Measurements from ENCODE around the gene TBX19.

TBX19 gene

DNA sequence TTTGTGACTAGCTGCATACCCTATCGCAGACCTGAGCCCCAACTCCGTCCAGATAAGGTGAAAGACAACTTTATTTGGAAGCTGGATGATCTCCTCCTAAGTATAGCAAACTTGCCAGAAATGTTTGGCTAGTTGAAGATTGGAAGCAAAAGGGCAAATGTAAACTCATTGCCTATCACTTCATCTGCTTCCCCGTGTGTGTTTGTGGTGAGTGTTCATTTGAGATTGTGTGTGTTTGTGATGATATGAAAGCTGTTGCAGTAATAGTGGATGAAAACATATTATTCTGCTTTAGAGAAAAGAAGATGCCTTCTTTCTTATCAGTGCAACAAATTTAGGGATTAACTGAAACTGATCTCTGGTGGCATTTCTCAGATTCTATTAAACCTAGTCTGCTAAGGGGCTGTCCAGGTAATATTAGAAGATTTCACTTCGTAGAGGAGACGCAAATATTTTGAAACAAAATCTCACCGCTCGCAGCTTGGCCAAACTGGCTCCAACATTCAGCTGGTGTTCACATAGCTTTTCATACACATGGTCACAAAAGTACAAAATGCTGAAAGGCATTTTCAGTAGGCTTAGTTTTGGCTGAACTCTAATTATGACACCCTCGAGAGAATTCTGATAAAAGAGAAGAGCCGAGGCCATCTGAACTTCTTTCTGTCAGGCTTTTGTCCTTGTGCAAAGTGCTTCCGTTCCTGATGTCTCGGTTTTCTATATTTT is 1.1 kb downstream of the TBX19 start:
- no peak for DNase-seq

DNA sequence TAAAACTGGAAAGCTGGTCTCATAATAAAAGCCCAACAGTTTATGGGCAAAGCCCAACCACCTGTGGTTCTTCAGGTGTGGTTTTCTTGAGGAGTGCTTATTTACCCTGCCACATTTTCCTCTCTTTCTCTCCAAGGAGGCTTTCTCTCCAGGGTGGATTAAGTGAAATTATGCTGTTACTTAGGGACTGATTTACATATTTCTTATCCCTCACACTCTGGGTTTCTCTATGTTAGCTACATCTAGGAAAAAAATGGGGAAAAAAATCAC is 4.8 kb downstream of the TBX19 start:
- no peak for DNase-seq

DNA sequence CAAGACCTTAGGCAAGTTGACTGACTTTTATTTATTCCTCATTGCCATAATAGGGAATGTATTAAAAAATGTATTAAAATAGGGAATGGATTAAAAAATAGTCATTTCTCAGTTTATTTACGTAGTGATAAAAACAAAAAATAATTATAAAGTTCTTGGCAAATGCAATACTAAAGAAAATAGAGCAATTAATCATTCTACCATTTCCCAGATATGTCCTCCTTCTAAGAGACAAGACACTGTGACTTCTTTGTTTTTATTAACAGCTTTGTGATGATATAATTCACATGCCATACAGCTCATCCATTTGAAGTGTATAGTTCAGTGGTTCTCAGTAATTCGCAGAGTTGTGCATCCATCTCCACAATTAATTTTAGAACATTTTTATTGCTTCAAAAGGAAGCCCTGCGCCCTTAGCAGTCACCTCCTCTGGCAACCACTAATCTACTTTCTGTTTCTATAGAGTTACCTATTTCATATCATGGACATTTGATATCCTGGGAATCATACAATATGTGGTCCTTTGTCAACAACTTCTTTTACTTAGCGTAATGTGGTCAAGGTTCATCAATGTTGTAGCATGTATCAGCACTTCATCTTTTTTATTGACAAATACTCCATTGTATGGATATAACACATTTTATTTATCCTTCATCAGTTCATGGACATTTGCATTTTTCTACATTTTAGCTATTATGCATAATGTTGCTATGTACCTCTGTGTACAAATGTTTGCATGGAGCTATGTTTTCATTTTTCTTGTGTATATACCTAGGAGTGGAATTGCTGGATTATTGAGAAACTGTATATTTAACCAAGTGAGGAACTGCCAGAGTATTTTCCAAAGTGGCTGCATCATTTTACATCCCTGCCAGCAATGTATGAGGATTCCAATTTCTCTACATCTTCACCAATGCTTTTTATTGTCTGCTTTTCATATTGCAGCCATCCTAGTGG is 5.6 kb downstream of the TBX19 start:
- no peak for DNase-seq

DNA sequence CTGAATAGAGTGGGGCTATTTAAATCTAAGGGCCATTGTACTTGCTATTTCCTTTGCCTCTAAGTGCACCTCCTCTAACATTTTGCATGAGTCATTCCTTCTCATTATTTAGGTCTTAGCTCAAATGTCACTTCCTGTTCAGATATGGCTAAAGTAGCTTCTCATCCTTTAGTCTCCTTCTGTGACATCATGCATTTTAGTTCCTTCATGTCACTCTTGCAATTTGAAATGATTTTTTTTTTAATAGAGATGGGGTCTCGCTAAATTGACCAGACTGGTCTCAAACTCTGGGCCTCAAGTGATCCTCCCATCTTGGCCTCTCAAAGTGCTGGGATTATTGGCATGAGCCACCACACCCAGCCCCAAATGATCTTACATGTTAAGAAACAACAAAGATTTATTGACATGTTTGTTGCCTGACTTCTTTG is 6.6 kb downstream of the TBX19 start:
- no peak for DNase-seq

DNA sequence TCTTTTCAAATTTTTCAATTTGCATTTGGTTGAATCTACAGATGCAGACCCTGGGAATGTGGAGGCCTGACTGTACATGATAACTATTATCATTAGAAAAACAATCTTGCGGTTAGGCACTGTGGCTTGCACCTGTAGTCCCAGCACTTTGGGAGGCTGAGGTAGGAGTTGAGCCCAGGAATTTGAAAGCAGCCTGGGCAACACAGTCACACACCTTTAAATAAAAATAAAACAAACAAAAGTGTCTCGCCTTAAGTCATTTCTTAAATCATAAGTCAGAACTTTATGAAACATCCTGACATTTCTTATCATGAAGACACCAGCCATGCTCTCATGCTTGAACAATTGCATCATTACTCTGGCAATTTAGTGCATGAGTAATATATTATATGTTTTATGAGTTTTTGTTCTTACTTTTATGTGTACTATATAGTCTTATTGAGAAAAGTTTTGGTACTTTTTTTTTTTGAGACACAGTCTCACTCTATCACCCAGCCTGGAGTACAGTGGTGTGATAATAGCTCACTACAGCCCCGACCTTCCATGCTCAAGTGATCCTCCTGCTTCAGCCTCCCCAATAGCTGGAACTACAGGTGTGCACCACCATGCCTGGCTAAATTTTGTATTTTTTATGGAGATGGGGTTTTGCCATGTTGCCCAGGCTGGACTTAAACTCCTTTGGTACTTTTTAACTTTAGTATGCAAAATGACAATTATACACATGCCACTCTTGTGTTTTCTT is 7.8 kb downstream of the TBX19 start:
- DNase-seq: no peak

DNA sequence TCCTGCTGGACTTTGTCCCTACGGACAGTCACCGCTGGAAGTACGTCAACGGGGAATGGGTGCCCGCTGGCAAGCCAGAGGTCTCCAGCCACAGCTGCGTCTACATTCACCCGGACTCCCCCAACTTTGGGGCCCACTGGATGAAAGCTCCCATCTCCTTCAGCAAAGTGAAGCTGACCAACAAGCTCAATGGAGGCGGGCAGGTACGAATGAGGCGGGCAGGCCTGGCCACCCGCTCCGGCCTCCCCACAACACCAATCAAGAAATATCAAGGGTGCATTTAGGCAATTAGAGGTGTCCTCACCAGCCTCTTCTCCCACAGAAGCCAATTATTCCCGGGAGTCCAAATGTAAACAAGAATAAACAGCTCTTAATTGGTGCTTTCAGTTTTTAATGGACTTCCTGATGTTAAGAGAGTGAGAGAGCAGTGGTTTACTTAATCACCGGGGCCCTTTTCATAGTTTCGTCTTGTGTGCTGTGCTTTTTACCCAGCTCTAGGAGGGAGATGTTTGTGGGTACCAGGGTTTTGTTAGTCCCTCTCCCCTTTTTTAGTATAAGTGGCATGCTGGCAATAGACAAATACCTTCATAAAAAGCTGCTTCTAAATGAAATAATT is 10.7 kb downstream of the TBX19 start:
- no peak for DNase-seq

DNA sequence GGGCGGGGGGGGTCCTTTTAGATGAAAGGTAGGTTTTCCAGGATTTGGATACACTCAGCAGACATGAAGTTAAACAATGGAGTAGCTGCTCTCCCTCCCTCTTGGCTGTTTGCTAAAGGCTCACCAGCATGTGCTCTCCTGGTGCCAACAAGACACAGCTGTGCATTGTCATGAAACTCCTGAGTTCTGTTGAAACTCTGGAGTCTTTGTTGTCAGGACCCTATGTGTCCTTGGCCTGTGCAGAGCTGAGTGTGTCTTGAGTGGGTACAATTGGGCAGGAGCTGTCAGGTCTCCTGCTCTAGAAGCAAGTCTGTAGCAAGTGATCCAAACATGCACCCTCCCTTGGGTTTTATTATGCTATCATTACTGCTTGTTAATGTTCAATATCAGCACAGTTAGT is 12.7 kb downstream of the TBX19 start:
- no peak for DNase-seq

DNA sequence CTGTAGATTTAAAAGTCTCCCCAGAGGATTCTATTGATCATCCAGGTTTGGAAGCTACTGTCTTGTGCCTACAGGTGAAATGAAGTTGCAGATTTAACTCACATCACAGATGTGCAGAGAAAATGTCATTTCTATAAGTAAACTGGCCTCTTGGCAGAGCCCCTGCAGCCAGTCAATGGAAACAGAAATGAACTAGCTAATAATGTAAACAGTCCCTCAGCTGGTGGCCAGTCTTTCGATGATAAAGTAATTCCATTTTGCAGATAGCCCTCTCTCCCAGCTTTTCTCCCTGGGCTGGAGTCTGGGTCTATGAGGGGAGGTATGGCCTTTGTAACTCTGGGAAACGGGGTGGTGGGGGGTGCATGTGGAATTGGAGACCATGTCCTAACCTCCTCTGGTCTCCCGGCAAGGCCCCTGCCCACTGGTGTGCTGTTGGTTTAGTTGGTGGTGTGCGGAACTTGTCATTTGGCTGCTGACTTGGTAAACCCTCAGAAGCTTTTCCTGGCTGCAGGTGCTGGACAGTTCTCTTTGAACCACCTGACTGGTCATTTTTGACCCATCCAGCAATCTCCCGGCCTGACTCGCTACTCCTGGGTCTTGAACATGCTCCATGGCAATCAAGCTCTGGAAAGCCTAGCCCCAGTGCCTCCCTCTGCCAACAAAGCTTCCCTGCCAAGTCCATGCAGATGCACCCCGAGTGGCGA is 14.9 kb downstream of the TBX19 start:
- no peak for DNase-seq

DNA sequence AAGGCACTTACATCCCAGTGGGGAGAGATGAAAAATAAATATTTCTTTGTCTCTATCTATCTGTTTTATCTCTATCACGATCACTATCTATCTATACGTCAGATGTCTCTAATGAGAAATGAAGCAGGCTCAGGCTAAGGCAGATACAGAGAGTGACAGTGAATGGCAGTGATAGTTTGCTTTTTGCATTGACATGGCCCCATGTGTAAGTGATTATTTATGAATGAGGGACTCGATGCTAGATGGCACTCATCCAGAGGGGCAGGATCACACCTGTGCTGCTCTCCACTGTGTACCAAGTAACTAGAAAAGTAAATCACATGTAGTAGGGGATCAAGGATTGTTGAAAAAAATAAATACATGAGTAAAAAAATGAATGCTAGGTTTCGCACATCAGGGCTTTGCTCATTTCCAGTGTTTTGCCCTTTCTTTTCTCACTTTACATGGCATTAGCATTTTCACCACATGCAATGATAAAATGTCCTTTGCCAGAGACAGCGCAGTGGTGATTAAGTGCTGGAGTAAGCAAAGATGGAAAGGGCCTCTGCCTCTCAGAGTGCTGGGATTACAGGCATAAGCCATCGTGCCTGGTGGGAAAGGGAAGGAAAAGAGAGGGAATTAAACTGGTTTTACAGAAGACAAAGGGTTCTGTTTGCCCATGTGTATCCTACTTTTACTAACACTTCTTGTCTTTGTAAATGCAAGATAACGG is 16.5 kb downstream of the TBX19 start:
- no peak for DNase-seq

DNA sequence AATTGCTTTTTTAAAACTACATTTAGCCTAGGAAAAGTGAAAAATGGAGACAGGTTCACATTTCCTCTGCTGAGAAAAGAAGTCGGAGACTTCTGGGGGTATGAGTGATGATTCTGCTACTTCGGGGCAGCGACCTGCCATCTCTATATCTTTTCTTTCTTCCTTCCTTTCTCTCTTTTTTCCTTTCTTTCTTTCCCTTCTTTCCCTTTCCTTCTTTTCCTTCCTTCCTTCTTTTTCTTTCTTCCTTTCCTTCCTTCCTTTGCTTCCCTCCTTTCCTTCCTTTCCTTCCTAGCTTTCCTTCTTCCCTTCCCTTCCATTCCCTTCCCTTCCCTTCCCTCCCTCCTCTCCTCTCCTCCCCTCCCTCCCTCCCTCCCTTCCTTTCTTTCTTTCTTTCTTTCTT is 17.8 kb downstream of the TBX19 start:
- no peak for DNase-seq

DNA sequence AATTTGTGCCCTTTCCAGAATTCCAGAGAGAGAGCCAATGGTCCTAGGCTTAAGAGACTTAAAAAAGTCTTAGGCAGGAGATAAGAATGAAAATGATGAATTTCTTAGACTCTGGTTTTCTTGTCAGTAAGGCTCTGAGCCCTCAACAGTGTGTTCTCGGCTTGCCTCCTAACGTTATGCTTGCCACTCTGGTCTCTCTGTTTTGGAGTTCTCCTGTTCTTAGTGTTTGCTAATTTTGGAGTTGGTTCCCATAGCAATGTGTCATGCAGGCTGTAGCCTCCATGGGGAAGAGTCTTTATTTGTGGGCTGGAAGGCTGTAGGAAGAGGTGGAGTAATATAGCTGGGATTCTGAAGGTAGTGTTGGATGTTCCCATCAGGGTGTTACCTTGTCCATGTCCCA is 19.9 kb downstream of the TBX19 start:
- no peak for DNase-seq

DNA sequence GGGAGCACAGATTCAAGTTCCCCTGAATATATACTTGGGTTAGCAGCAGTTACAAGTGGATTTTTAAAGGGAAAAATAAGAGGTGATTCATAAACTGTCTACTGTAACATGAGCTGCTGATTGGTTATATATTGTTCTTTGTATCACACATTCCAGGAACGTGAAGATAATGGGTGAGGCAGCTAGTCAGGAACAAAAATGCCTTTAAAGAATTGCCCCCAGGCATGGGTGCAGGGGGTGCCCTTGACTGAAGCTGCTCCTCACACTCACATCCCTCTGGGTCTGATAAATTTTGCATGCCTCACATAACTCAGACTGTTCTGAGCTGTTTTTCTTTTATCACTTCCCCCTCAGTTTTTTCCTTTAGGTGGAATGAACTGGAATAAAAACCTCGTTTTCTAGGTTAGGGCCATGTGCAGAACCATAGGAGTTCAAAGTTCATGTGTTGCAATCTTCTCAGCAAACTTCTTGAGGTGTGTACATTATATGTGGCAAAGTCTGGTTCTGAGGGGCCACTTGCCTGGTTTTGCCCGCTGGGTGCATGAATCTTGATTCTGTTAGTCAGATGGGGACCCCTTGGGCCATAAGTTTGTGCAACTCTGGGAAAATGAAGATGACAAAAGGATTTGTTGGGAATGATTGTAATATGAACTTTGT is 21.1 kb downstream of the TBX19 start:
- DNase-seq: no peak

DNA sequence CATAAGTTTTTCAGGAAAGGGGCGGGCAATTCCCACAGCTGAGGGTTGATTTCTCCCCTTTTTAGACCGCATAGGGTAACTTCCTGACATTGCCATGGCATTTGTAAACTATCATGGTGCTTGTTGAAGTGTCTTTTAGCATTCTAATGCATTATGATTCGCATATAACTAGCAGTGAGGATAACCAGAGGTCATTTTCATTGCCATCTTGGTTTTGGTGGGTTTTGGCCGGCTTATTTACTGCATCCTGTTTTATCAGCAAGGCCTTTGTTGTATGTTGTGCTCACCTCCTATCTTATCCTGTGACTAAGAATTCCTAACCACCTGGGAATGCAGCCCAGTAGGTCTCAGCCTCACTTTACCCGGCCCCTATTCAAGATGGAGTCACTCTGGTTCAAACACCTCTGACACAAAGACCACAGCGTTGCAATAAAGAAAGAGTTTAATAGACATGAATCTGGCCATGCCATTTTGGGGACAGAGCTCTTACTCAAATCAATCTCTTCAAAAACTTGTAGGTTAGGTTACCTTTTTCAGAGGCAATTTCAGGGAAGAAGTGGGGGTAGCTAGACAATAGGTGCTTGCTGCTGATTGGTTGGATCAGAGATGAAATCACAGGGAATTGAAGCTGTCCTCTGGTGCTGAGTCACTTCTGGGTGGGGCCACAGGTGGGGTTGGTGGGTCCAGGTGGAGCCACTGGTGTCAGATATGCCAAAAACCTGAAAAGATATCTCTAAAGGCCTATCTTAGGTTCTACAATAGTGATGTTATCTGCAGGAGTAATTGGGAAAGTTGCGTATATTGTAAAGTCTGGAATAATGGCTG is 23.3 kb downstream of the TBX19 start:
- no peak for DNase-seq

DNA sequence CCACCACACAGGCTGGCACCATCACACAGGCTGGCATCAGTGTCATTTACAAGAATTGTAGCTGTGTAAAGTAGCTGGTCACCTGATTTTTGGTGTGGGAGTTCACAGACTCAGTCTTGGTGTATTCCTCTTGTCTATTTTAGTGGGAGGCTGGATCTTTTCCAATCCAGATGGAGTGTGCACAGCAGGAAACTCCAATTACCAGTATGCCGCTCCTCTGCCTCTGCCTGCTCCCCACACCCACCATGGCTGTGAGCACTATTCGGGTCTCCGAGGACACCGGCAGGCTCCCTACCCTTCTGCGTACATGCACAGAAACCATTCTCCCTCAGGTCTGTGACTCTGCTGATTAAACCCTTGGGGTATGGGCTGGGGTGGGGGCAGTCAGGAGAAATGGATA is 24.2 kb downstream of the TBX19 start:
- DNase-seq: no peak

DNA sequence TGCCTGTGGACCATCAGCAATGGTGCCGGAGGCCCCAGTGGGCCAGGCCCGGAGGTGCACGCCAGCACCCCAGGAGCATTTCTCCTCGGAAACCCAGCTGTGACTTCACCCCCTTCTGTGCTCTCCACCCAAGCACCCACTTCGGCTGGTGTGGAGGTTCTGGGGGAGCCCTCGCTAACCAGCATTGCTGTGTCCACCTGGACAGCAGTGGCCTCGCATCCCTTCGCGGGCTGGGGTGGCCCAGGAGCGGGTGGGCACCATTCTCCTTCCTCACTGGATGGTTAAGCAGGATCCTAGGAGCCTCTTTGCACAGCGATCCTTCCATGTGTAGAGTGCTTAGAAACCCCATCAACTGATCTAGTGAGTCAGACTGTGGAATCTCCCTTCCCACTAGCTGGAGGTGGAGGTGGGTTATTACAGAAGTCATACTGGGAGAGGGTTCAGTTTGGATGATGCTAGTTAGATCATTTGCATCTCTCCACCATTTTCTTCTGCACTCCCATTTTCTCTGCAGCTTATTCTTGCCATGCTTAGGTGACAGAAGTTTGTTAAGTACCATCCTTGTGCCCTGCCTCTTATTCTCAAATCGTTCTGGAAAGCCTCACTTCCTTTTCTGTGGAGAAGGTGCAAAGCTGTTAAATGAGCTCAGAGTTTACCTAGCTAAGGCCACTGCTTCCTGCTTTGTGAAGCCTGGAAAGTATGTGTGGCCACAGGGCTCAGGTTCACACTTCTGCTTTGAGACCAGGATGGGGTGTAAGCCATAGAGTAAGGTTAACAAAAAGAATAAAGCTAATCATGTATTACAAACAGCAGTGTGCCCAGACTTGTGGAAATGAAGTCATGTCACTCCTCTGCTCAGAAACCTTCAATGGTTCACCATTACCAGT is 32.3 kb downstream of the TBX19 start:
- DNase-seq: no peak

DNA sequence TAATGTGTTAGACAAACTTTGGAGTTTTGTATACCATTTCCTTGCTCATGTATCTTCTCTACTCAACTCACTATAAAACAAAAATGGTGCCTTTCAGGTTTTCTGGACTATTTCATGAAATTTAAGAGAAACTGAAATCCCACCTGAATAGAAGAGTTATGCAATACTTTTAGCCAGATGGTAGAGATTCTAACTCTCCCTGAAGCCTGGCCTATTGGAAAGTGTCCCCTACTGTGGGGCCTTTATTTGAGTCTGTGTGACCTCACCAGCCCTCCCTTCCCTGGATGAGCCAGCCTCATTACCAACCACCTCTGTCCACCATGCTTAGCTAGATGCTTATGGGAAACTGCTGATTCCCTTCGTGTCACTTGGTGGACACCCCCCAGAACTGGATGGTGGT is 35.5 kb downstream of the TBX19 start:
- no peak for DNase-seq

DNA sequence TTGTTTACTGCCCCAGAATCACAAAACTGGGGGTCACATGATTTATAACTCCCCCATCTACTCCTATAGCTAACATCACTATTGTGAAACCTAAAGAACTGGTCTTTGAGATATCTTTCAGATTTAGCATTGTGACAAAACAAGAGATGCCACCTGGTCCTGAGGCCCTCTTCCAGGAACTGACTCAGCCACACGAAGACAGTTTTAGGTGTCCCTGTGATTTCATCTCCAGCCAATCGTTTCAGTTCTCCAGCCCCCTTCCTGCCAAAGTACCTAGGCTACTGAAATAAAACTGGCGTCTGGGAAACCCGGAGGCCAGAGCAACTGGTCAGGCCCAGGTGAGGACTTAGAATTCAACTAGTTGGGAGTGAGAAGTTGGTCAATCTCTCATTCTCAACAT is 36.6 kb downstream of the TBX19 start:
- DNase-seq: no peak

DNA sequence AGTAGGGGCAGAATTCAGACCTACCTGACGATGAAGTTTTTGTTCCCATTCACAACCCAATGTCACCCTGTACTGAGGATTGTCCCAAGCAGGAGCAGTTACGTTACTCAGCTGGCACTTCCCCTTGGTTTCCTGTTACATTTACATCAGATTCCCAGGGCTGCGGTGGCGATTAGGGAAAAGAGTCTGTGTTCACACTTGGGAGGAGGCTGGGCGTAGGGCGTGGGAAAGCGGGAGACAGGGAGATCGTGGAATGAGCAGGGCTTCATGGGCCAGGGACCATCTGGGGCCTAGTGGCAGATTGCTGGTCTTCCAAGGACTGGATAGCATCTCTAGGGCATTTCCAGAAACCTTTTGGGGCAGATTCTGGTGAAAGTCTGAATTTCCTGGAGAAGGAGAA is 39.0 kb downstream of the TBX19 start:
- no peak for DNase-seq

DNA sequence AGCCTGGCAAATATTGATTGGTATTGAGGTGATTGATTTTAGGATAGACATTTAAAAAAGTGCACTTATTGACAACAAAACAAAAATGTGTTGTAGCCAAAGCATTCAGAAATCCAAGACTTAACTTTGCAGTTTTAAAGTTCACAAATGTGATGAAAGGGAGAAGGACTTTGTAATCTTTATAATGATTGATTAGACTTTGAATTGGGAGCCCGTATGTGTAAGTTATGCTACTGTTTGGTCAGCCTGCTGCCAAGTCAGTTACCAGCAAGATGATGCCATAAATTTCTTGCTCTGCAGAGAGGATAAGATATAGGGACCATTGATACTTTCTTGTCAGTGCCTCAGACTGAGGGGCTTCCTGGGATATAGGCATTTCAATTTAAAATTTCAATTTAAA is 39.5 kb downstream of the TBX19 start:
- no peak for DNase-seq

Data from CD4-positive, alpha-beta T cell treated with Interleukin-17A for 4 hours (primary cell).